HG03439 (cell line): ENCODE measurements around the gene MS4A10.

Experiments used
- ATAC-seq: cut with Tn5 transposase; IDR thresholded peaks from one replicate; pipeline ENCODE4 v1.9.1; 2021; ENCODE audit warnings: mild to moderate bottlenecking, moderate library complexity; ENCODE audit not compliant: unreplicated experiment

The MS4A10 gene

GRCh38 chr11:60764879-60765278 is 20.3 kb upstream of the MS4A10 start:
- ATAC-seq, result peak; percentile 55

GRCh38 chr11:60765355-60765754 is 19.8 kb upstream of the MS4A10 start:
- peak; percentile 15 for ATAC-seq

- ATAC-seq, result no peak
These were observed 18.6 kb upstream of the MS4A10 start for GRCh38 chr11:60766547-60766946.

- ATAC-seq, result no peak
These were observed 17.7 kb upstream of the MS4A10 start for GRCh38 chr11:60767388-60767811.

- ATAC-seq, result no peak
These were observed 16.9 kb upstream of the MS4A10 start for GRCh38 chr11:60768202-60768601.

GRCh38 chr11:60769273-60769672 is 15.9 kb upstream of the MS4A10 start:
- no peak for ATAC-seq

- ATAC-seq, result no peak
These were observed 15.3 kb upstream of the MS4A10 start for GRCh38 chr11:60769811-60770210.

GRCh38 chr11:60771146-60771545 is 14.0 kb upstream of the MS4A10 start:
- no peak for ATAC-seq

- no peak for ATAC-seq
These were observed 13.1 kb upstream of the MS4A10 start for GRCh38 chr11:60771879-60772525.

- ATAC-seq, result no peak
These were observed 12.5 kb upstream of the MS4A10 start for GRCh38 chr11:60772666-60773065.

GRCh38 chr11:60774726-60775125 is 10.4 kb upstream of the MS4A10 start:
- no peak for ATAC-seq

GRCh38 chr11:60775420-60775961 is 9.6 kb upstream of the MS4A10 start:
- ATAC-seq, result peak; percentile 77

- ATAC-seq, result no peak
These were observed 9.0 kb upstream of the MS4A10 start for GRCh38 chr11:60776167-60776566.

GRCh38 chr11:60777106-60777505 is 8.0 kb upstream of the MS4A10 start:
- no peak for ATAC-seq

GRCh38 chr11:60777572-60777971 is 7.6 kb upstream of the MS4A10 start:
- ATAC-seq, result no peak

GRCh38 chr11:60780065-60780464 is 5.1 kb upstream of the MS4A10 start:
- no peak for ATAC-seq

GRCh38 chr11:60780774-60781173 is 4.4 kb upstream of the MS4A10 start:
- no peak for ATAC-seq

GRCh38 chr11:60781286-60781980 is 3.7 kb upstream of the MS4A10 start:
- ATAC-seq, result no peak

- ATAC-seq, result no peak
These were observed 3.2 kb upstream of the MS4A10 start for GRCh38 chr11:60781981-60782316.

- no peak for ATAC-seq
These were observed 2.6 kb upstream of the MS4A10 start for GRCh38 chr11:60782393-60783140.

- no peak for ATAC-seq
These were observed 2.0 kb upstream of the MS4A10 start for GRCh38 chr11:60783141-60783484.

GRCh38 chr11:60783911-60784310 is 1.2 kb upstream of the MS4A10 start:
- no peak for ATAC-seq
